Measurements from ENCODE around the gene CTNND2. TPM values are rescaled to one million over a fixed set of nuclear protein-coding genes. Genes with fewer than 3 reads are reported as not detected.

Gene CTNND2
- total and polyA plus RNA-seq, 9 of the 15 experiments (the other 6 are each of a cell fraction or from before 2014, with no cell fraction given), result 0.03 to 0.35 TPM; not detected in 7

- DNase-seq (ENCODE audit: extremely low read depth in 1 of 4, low spot score in 3 of 4) (no peak), FAIRE-seq (no peak), ATAC-seq (no peak)
- no peak overlapping the region for H3K4me2 ChIP-seq (ENCODE audit: insufficient read depth, low read length)
- intact Hi-C loops (cut with micrococcal nuclease) (loop anchor here (10.0 kb wide), 1 partner anchor 327 kb away; no protein-coding TSS in a partner anchor), in situ Hi-C loops (cut with MboI) (no loop called here)
- H2AFZ ChIP-seq (ENCODE audit: low read depth, low read length), result no peak overlapping the region
- H3K9ac ChIP-seq (ENCODE audit: insufficient read depth in 1 of 2, low read depth in 2 of 2, low read length in 2 of 2), result no peak overlapping the region
- 2% methylated on average over 7 of the region's 7 CpGs for WGBS (ENCODE audit: insufficient coverage, low coverage, missing lambda C conversion rate)
- POLR2A ChIA-PET, result no interaction called here
- no peak for TF ChIP-seq BHLHE40 (IDR thresholded peaks at IDR 0.05; ENCODE audit: low read length)
- TF ChIP-seq KHSRP (IDR thresholded peaks at IDR 0.05), result no peak
- no peak for TF ChIP-seq ZNF282 (CRISPR knock-in tag; IDR thresholded peaks at IDR 0.05)
- TF ChIP-seq ZBTB17 (CRISPR knock-in tag; IDR thresholded peaks at IDR 0.05), result no peak
- no peak overlapping the region for H3K27ac ChIP-seq (ENCODE audit: extremely low read depth, low read depth, low read length)
- H3K9me1 ChIP-seq (ENCODE audit: control insufficient read depth, insufficient read depth, low read length), result no peaks in the 10 kb centered on the region
- H3K4me1 ChIP-seq (replicated peaks in 1 of 2; ENCODE audit: control insufficient read depth in 2 of 2, insufficient read depth in 2 of 2, low read length in 2 of 2), result no peaks in the 10 kb centered on the region
- H3K36me3 ChIP-seq (ENCODE audit: control insufficient read depth, insufficient read depth, low read length), result no peaks in the 10 kb centered on the region
- H3K79me2 ChIP-seq (ENCODE audit: control insufficient read depth, insufficient read depth, low read length), result no peaks in the 10 kb centered on the region
- no peak overlapping the region for H3K4me3 ChIP-seq
- H4K20me1 ChIP-seq (replicated peaks; ENCODE audit: control insufficient read depth, insufficient read depth, low read length), result no peaks in the 10 kb centered on the region; the same call in 1 of the 2 replicates
- no TSS peak for BruUV-seq (replicated peaks)
- CTCF ChIA-PET (ENCODE audit: low intra/inter-chr PET ratio), result no interaction called here
- no peaks in the 10 kb centered on the region for H3K9me3 ChIP-seq (replicated peaks; ENCODE audit: control insufficient read depth, insufficient read depth, low read depth, low read length)
- peaks cover 0 to 3% of the 10 kb centered on the region in 2 experiments; a peak in 1 of 5 replicates for H3K27me3 ChIP-seq (ENCODE audit: control insufficient read depth in 2 of 2, insufficient read depth in 2 of 2, low read length in 2 of 2)
Observed at GRCh38 chr5:11191673-11192072, 712.6 kb downstream of the CTNND2 start.

DNA sequence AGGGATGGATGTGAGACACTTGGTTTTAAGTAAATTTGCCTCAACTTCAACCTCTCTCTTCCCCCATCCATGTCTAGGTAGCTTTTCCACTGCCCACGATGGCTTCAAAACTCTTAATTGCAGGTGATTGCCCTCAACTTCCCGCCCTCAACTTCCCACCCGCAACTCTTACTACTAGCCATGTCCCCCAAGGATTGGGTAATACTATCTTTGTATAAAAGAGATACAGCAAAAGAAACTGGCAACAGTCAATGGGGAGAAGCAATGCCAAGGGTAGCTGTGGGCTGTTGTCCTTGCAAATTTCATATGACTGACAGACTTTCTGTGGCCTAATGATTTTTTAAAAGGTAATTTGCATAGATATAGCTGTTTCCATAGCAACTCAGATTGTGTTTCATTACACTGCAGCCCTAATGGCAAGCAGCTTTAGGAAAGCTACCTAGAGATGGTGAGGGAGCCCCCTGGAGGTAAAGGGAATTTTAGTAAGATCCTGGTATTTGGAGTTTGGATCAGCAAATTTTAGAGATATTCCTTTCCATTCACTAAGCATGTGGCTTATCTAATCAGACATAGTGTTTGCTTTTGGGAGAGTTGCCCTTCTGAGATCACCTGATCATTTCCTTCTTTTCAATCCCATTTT is 721.7 kb downstream of the CTNND2 start:
- Histone ChIP-seq H3K9me1 (ENCODE audit: control insufficient read depth, insufficient read depth, low read length) (no peaks in the 10 kb centered on the region), H3K4me3 (no peak overlapping the region), H2AFZ (ENCODE audit: low read depth, low read length) (no peak overlapping the region), H3K36me3 (ENCODE audit: control insufficient read depth, insufficient read depth, low read length) (no peaks in the 10 kb centered on the region), H3K9me3 (replicated peaks; ENCODE audit: control insufficient read depth, insufficient read depth, low read depth, low read length) (no peaks in the 10 kb centered on the region), H3K4me1 (replicated peaks in 1 of 2; ENCODE audit: control insufficient read depth in 2 of 2, insufficient read depth in 2 of 2, low read length in 2 of 2) (no peaks in the 10 kb centered on the region), H4K20me1 (replicated peaks; ENCODE audit: control insufficient read depth, insufficient read depth, low read length) (0 out of 2 replicates have a peak, but pooled peaks cover 4% of the 10 kb centered on the region), H3K4me2 (ENCODE audit: insufficient read depth, low read length) (no peak overlapping the region), H3K79me2 (ENCODE audit: control insufficient read depth, insufficient read depth, low read length) (no peaks in the 10 kb centered on the region), H3K27me3 (ENCODE audit: control insufficient read depth in 2 of 2, insufficient read depth in 2 of 2, low read length in 2 of 2) (no peaks in the 10 kb centered on the region), H3K9ac (ENCODE audit: insufficient read depth in 1 of 2, low read depth in 2 of 2, low read length in 2 of 2) (no peak overlapping the region), H3K27ac (ENCODE audit: extremely low read depth, low read depth, low read length) (no peak overlapping the region)
- peak; percentile 6 for FAIRE-seq
- peak; percentile 77 for ATAC-seq
- DNase-seq (ENCODE audit: extremely low read depth in 1 of 4, low spot score in 3 of 4), result peak; percentile 28 to 43 (median 34)
- intact Hi-C loops (cut with micrococcal nuclease), result no loop called here
- ChIA-PET CTCF (ENCODE audit: low intra/inter-chr PET ratio) (interaction anchor here (1.0 to 1.3 kb wide), 2 partner anchors 195 to 319 kb away, joined by 4 read pairs; no protein-coding TSS in a partner anchor), POLR2A (interaction anchor here (1.4 kb wide), 1 partner anchor 8 kb away, joined by 3 read pairs; no protein-coding TSS in a partner anchor)
- WGBS (ENCODE audit: insufficient coverage, low coverage, missing lambda C conversion rate), result 0% methylated on average over 3 of the region's 3 CpGs
- no TSS peak for BruUV-seq (replicated peaks)
- in situ Hi-C loops (cut with MboI), result no loop called here
- TF ChIP-seq RAD21 (CRISPR knock-in tag; conservative IDR thresholded peaks at IDR 0.05 in 1 of 2, IDR thresholded peaks at IDR 0.05 in 1 of 2) (peak in 1 of 2 experiments; percentile 50; a peak in 2 of 4 replicates), SMC3 (conservative IDR thresholded peaks at IDR 0.05; ENCODE audit: insufficient read depth, low read depth, low read length) (peak; percentile 55), ZKSCAN1 (IDR thresholded peaks at IDR 0.05; ENCODE audit: low read depth, low read length) (no peak), RBM14 (IDR thresholded peaks at IDR 0.05; ENCODE audit: borderline replicate concordance, insufficient read depth, low read depth, low read length) (no peak), ZNF507 (tag; conservative IDR thresholded peaks at IDR 0.05) (no peak)
- TF ChIP-seq, protein P1, sequence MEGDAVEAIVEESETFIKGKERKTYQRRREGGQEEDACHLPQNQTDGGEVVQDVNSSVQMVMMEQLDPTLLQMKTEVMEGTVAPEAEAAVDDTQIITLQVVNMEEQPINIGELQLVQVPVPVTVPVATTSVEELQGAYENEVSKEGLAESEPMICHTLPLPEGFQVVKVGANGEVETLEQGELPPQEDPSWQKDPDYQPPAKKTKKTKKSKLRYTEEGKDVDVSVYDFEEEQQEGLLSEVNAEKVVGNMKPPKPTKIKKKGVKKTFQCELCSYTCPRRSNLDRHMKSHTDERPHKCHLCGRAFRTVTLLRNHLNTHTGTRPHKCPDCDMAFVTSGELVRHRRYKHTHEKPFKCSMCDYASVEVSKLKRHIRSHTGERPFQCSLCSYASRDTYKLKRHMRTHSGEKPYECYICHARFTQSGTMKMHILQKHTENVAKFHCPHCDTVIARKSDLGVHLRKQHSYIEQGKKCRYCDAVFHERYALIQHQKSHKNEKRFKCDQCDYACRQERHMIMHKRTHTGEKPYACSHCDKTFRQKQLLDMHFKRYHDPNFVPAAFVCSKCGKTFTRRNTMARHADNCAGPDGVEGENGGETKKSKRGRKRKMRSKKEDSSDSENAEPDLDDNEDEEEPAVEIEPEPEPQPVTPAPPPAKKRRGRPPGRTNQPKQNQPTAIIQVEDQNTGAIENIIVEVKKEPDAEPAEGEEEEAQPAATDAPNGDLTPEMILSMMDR (IDR thresholded peaks at IDR 0.05 in 2 of 3, conservative IDR thresholded peaks at IDR 0.05 in 1 of 3; ENCODE audit: insufficient read depth in 2 of 3, low read depth in 1 of 3, low read length in 3 of 3), result peak; percentile 36 to 66 (median 54); a peak in 5 of 6 replicates
- TF ChIP-seq, protein P2, sequence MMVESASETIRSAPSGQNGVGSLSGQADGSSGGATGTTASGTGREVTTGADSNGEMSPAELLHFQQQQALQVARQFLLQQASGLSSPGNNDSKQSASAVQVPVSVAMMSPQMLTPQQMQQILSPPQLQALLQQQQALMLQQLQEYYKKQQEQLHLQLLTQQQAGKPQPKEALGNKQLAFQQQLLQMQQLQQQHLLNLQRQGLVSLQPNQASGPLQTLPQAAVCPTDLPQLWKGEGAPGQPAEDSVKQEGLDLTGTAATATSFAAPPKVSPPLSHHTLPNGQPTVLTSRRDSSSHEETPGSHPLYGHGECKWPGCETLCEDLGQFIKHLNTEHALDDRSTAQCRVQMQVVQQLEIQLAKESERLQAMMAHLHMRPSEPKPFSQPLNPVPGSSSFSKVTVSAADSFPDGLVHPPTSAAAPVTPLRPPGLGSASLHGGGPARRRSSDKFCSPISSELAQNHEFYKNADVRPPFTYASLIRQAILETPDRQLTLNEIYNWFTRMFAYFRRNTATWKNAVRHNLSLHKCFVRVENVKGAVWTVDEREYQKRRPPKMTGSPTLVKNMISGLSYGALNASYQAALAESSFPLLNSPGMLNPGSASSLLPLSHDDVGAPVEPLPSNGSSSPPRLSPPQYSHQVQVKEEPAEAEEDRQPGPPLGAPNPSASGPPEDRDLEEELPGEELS (CRISPR knock-in tag; IDR thresholded peaks at IDR 0.05; ENCODE audit: borderline replicate concordance), result no peak

Data from K562 (cell line).